Measurements from ENCODE around the gene SCD.

GRCh38 chr10:100383251-100383650, 36.2 kb downstream of the SCD start:
- no peak for TF ChIP-seq MAX (IDR thresholded peaks at IDR 0.05)
- TF ChIP-seq RAD21 (IDR thresholded peaks at IDR 0.05), result no peak
- no peak for TF ChIP-seq TAF1 (conservative IDR thresholded peaks at IDR 0.05)
- TF ChIP-seq CTCF (IDR thresholded peaks at IDR 0.05; ENCODE audit: low read depth, low read length, missing input control), result no peak
- TF ChIP-seq ATF3 (IDR thresholded peaks at IDR 0.05), result no peak
